GM12891 (cell line): ENCODE data around the gene IL1B.
"Not testable (repeated sequence)": the region's sequence is repeated elsewhere in the genome, so short reads cannot be mapped to it uniquely, and the experiment has no call there.

Experiments
- DNase-seq: peaks from one replicate; pipeline ENCODE4 v3.0.0; 2011; ENCODE audit warnings: low spot score; ENCODE audit not compliant: insufficient read length
- FAIRE-seq: peaks from 2 replicates; lab custom pipeline; 2011; peaks lifted over from hg19 to GRCh38; lab: Jason Lieb, UNC
- PAX5 ChIP-seq: IDR thresholded peaks from 2 replicates; pipeline ENCODE4 v1.6.1; 2011; ENCODE audit warnings: low read length, moderate library complexity, mild to moderate bottlenecking; ENCODE audit not compliant: insufficient read depth, severe bottlenecking
- POLR2A ChIP-seq: IDR thresholded peaks from 2 replicates; pipeline ENCODE4 v1.6.1; 2011; ENCODE audit warnings: low read depth, low read length, control low read depth
- POLR2AphosphoS5 ChIP-seq: IDR thresholded peaks from 2 replicates; pipeline ENCODE4 v1.6.1; 2011; ENCODE audit warnings: low read depth, low read length, control low read depth
- POU2F2 ChIP-seq: IDR thresholded peaks from 2 replicates; pipeline ENCODE4 v1.6.1; 2011; ENCODE audit warnings: low read depth, mild to moderate bottlenecking, control low read depth, low read length, moderate library complexity
- SPI1 ChIP-seq: IDR thresholded peaks from 2 replicates; pipeline ENCODE4 v1.6.1; 2011; ENCODE audit warnings: low read depth, low read length, control low read depth
- TAF1 ChIP-seq: IDR thresholded peaks from 2 replicates; pipeline ENCODE4 v1.6.1; 2011; ENCODE audit warnings: low read depth, low read length, control low read depth

The IL1B gene

DNA sequence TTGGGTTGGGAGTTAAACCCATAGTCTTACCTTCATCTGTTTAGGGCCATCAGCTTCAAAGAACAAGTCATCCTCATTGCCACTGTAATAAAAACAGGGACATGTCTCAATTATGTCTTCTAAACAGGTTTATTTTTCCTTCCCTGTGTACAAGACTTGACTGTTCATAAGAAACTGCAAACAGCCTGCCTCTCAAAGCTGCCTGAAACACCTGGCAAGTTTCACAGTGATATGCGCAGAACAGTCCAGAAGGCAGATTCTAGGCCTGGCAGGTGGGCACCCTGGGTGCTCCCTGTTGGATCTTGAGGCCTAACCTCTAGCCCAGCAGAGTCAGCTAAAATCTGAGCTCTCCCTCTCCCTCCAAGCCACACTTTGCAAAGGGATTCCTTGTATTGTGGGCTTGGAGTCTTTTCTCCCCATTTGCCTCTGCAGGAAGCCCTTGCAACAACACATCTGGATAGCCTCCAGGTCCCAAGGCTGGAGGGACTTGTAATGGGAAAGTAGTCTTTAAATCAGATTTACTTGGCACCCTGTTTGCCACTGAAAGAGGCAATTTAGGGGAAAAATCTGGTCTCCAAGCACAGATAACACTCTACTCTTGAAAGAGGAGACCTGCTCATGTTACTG lies 930 bp downstream of the IL1B start:
- TF ChIP-seq SPI1 (no peak), PAX5 (no peak), POLR2AphosphoS5 (no peak), POLR2A (no peak), POU2F2 (no peak), TAF1 (no peak)
- DNase-seq: no peak
- no peak for FAIRE-seq

GRCh38 chr2:112835061-112835501 lies 1.5 kb downstream of the IL1B start:
- DNase-seq (no peak), FAIRE-seq (no peak)
- TF ChIP-seq SPI1 (no peak), POU2F2 (no peak), POLR2AphosphoS5 (no peak), POLR2A (no peak), PAX5 (no peak), TAF1 (no peak)

- FAIRE-seq (no peak), DNase-seq (no peak)
- no peak for TF ChIP-seq POLR2A
- no peak for TF ChIP-seq POU2F2
- TF ChIP-seq PAX5: no peak
- TF ChIP-seq SPI1: no peak
- no peak for TF ChIP-seq TAF1
- no peak for TF ChIP-seq POLR2AphosphoS5
These were observed 2.1 kb downstream of the IL1B start for GRCh38 chr2:112834396-112835037.

- TF ChIP-seq POU2F2 (no peak), PAX5 (no peak), SPI1 (no peak), POLR2A (no peak), POLR2AphosphoS5 (no peak), TAF1 (no peak)
- DNase-seq (no peak), FAIRE-seq (no peak)
These were observed 2.6 kb downstream of the IL1B start for GRCh38 chr2:112833976-112834375.

GRCh38 chr2:112833639-112833931 lies 3.0 kb downstream of the IL1B start:
- not testable (repeated sequence) for FAIRE-seq, DNase-seq

GRCh38 chr2:112832841-112833638 lies 3.5 kb downstream of the IL1B start:
- DNase-seq (no peak), FAIRE-seq (no peak)
- TF ChIP-seq POLR2A: no peak
- TF ChIP-seq POLR2AphosphoS5: no peak
- TF ChIP-seq SPI1: no peak
- no peak for TF ChIP-seq PAX5
- TF ChIP-seq TAF1: no peak
- TF ChIP-seq POU2F2: no peak

DNA sequence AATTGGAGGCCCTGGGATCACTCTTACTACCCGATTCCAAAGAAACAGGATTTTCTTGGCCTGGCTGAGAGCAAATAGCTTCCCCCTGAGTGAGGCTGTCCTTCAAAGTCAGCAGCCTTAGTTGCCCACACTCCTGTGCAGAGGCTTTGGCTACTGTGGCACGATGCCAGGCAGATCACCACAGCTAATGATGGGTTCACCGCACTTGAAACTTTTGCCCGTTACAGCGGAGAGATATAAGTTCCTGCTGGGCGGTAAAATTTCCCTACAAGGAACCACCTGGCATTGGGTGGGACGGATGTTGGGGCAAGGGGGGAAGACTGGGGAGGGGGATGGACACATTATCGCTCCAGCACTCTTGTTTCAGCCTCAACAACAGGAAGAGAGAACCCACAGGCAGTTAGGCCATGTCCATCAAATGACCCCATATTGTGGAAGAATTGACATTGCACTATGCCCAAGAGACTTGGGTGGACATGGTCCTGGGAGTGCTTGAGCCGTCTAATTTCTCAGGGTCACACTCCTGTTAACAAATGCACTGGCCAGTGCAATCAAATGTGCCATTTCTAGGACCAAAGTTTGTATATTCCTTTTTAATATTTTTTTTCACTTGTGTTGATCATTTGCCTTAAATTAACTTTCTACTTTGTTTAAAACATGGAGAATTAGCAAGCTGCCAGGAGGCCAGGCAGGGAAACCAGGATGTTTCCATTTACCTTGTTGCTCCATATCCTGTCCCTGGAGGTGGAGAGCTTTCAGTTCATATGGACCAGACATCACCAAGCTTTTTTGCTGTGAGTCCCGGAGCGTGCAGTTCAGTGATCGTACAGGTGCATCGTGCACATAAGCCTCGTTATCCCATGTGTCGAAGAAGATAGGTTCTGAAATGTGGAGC lies 4.4 kb downstream of the IL1B start:
- no peak for TF ChIP-seq POLR2AphosphoS5
- TF ChIP-seq POU2F2: no peak
- TF ChIP-seq TAF1: no peak
- no peak for TF ChIP-seq SPI1
- TF ChIP-seq POLR2A: no peak
- no peak for TF ChIP-seq PAX5
- DNase-seq (no peak), FAIRE-seq (no peak)

GRCh38 chr2:112831513-112831845 lies 5.1 kb downstream of the IL1B start:
- DNase-seq (no peak), FAIRE-seq (no peak)
- TF ChIP-seq SPI1 (no peak), POLR2A (no peak), POU2F2 (no peak), TAF1 (no peak)

GRCh38 chr2:112830682-112831512 lies 5.7 kb downstream of the IL1B start:
- TF ChIP-seq POLR2A (no peak), TAF1 (no peak), POLR2AphosphoS5 (no peak), POU2F2 (no peak), SPI1 (no peak), PAX5 (no peak)
- FAIRE-seq: no peak

More at GRCh38 chr2:112830682-112831512, 5.7 kb downstream of the IL1B start:
- DNase-seq: no peak
